Uterus (tissue), 4 donors: ENCODE data around the gene LRRC4B. TPM values are rescaled to one million over a fixed set of nuclear protein-coding genes. Genes with fewer than 3 reads are reported as not detected.
A peak's percentile ranks its signal among the peaks of the same experiment; 100 is the strongest.

Experiments used
- DNase-seq, 2 donors: peaks; one replicate each; pipeline ENCODE4 v3.0.0-alpha.2; 2019 to 2020
- H3K27ac ChIP-seq, 2 donors: fragments of 200-600 bp; sonication (generic); 1 replicate in 1 of 2; 2 replicates in 1 of 2; pipeline ENCODE4 v1.5.1; 2016 to 2018
- H3K27me3 ChIP-seq, 2 donors: fragments of 200-600 bp; sonication (generic); one replicate each; pipeline ENCODE4 v1.5.1; 2018 to 2019; ENCODE audit warnings: control low read depth in 1 of 2
- H3K36me3 ChIP-seq, 2 donors: fragments of 200-600 bp; sonication (generic); one replicate each; pipeline ENCODE4 v1.5.1; 2019; ENCODE audit warnings: control low read depth in 1 of 2
- H3K4me1 ChIP-seq, 2 donors: fragments of 200-600 bp; sonication (generic); one replicate each; pipeline ENCODE4 v1.5.1; 2018 to 2019; ENCODE audit warnings: control low read depth in 1 of 2
- H3K4me3 ChIP-seq, 2 donors: fragments of 200-600 bp; sonication (generic); 1 replicate in 1 of 2; 2 replicates in 1 of 2; pipeline ENCODE4 v1.5.1; 2018 to 2019; ENCODE audit warnings: mild to moderate bottlenecking in 1 of 2
- H3K9me3 ChIP-seq, 2 donors: fragments of 200-600 bp; sonication (generic); one replicate each; pipeline ENCODE4 v1.5.1; 2019; ENCODE audit warnings: control low read depth in 1 of 2
- POLR2A ChIP-seq, 2 donors: fragments of 450-650 bp; IDR thresholded peaks; one replicate each; pipeline ENCODE4 v1.6.1; 2016; ENCODE audit warnings: antibody characterized with exemption in 2 of 2, mild to moderate bottlenecking in 1 of 2, moderate library complexity in 1 of 2
- intact Hi-C: fragments of 100-400 bp; cut with DNase I; formaldehyde crosslinking; loops from one replicate; pipeline ENCODE4 v1.15.1; 2023; ENCODE audit warnings: low total_unique reads
- total RNA-seq, 4 donors: library from RNA; depleted of rRNA in 3 of 4; stranded (reverse); fragments of >200 nt in 3 of 4; gene quantifications; one replicate each; pipeline versions ENCODE4 v1.1.0 to v1.2.4, GENCODE V29; 2014 to 2023
- TF ChIP-seq, protein P1 (sequence below), 4 experiments: fragments of 200-600 bp in 2 of 4; fragments of 450-650 bp in 2 of 4; sonication (generic) in 2 of 4; IDR thresholded peaks; one replicate each; pipeline ENCODE4 v1.5.1; 2016 to 2019; ENCODE audit warnings: antibody characterized with exemption in 4 of 4, mild to moderate bottlenecking in 2 of 4, moderate library complexity in 1 of 4
- donor health status: DM: yes; HTN: yes; CAD: no.

Gene LRRC4B
- total RNA-seq, 4 donors from 2014 or later: 2.4 to 38.0 (median 13.2) TPM

DNA sequence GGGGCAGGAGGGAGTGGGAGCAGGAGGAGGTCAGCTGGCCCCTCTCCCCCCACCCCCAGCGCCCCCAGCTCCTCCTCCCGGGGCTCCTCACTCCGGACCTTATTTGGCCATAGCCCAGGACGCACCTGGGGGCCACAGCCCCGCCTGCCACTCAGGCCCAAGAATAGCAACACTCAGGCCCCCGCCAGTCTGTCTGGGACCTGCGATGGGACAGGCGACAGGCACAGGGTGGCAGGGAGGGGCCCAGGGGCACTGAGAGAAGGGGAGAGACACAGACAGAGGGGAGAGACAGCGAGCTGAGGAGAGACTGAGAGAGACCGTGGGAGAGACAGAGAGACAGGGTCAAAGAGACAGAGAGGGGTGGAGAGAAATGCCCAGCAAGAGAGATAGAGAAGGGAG lies 67.5 kb downstream of the LRRC4B start:
- Histone ChIP-seq H3K4me3 (no peak overlapping the region), H3K27me3 (no peaks in the 10 kb centered on the region), H3K4me1 (no peaks in the 10 kb centered on the region), H3K9me3 (no peaks in the 10 kb centered on the region), H3K36me3 (no peaks in the 10 kb centered on the region), H3K27ac (no peak overlapping the region)
- no peak for DNase-seq
- intact Hi-C loops: no loop called here
- TF ChIP-seq, protein P1, sequence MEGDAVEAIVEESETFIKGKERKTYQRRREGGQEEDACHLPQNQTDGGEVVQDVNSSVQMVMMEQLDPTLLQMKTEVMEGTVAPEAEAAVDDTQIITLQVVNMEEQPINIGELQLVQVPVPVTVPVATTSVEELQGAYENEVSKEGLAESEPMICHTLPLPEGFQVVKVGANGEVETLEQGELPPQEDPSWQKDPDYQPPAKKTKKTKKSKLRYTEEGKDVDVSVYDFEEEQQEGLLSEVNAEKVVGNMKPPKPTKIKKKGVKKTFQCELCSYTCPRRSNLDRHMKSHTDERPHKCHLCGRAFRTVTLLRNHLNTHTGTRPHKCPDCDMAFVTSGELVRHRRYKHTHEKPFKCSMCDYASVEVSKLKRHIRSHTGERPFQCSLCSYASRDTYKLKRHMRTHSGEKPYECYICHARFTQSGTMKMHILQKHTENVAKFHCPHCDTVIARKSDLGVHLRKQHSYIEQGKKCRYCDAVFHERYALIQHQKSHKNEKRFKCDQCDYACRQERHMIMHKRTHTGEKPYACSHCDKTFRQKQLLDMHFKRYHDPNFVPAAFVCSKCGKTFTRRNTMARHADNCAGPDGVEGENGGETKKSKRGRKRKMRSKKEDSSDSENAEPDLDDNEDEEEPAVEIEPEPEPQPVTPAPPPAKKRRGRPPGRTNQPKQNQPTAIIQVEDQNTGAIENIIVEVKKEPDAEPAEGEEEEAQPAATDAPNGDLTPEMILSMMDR (IDR thresholded peaks at IDR 0.05): no peak

DNA sequence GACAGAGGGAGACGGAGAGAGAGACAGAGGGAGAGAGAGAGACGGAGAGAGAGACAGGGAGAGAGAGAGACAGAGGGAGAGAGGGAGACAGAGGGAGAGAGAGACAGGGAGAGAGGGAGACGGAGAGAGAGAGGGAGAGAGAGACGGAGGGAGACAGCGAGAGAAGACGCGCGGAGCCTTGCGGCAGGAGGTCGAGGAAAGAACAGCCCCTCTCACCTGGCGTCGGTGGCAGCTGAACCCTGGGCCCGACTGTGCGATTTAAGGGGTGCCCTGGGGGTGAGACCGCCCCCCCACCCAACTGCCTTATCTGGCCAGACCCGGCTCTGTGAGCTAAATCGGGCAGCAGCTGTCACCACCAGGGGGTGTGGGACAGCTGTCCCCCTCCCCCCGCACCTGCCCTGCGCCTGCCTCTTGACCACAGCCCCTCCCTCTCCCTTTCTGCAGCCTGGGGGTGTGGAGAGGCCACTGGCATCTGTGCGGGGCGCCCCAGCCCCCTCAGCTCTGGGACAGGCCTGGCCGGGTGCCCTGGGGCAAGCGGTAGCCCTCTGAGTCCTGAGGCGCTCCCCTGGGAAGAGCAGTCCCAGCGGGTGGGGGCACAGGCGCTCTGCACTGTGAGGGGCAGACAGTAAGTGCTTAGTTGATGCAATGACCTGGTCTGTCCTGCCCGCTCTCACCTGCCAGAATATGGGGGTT lies 68.0 kb downstream of the LRRC4B start:
- H3K27me3 ChIP-seq: no peaks in the 10 kb centered on the region
- peak in 1 of 2 donors; percentile 9 for DNase-seq
- no peak overlapping the region for H3K27ac ChIP-seq
- H3K36me3 ChIP-seq: no peaks in the 10 kb centered on the region
- intact Hi-C loops: no loop called here
- H3K4me3 ChIP-seq: no peak overlapping the region
- TF ChIP-seq, protein P1 (IDR thresholded peaks at IDR 0.05): no peak
- TF ChIP-seq POLR2A (IDR thresholded peaks at IDR 0.05): no peak
- H3K4me1 ChIP-seq: no peaks in the 10 kb centered on the region
- H3K9me3 ChIP-seq: no peaks in the 10 kb centered on the region

DNA sequence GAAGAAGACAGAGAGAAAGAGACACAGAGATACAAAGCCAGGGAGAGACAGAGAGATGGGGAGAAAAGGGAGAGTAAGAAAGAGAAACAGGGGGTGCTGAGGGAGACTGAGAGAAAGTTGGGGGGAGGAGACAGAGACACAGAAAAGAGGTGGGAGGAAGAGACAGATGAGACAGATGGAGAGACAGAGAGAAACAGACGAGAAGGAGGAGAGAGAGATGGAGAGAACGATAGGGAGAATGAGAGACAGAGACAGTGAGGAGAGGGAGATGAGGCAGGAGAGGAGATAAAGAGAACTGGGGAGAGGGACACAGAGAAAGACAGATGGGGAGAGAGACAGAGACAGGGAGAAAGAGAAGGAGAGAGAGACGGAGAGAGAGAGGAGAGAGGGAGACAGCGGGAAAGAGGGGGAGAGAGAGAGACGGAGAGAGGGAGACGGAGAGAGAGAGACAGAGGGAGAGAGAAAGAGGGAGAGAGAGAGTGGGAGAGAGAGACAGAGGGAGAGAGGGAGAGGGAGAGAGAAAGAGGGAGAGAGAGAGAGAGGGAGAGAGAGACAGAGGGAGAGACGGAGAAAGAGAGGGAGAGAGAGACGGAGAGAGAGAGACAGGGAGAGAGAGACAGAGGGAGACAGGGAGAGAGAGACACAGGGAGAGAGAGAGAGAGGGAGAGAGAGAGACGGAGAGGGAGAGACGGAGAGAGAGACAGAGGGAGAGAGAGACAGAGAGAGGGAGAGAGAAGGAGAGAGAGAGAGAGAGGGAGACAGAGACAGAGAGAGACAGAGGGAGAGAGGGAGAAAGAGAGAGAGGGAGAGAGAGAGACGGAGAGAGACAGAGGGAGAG lies 69.8 kb downstream of the LRRC4B start:
- intact Hi-C loops: no loop called here
- DNase-seq: no peak
- no peak overlapping the region for H3K27ac ChIP-seq
- no peaks in the 10 kb centered on the region for H3K9me3 ChIP-seq
- no peaks in the 10 kb centered on the region for H3K4me1 ChIP-seq
- no peaks in the 10 kb centered on the region for H3K27me3 ChIP-seq
- no peaks in the 10 kb centered on the region for H3K36me3 ChIP-seq
- TF ChIP-seq, protein P1 (IDR thresholded peaks at IDR 0.05): no peak
- TF ChIP-seq POLR2A (IDR thresholded peaks at IDR 0.05): no peak
- H3K4me3 ChIP-seq: no peak overlapping the region

DNA sequence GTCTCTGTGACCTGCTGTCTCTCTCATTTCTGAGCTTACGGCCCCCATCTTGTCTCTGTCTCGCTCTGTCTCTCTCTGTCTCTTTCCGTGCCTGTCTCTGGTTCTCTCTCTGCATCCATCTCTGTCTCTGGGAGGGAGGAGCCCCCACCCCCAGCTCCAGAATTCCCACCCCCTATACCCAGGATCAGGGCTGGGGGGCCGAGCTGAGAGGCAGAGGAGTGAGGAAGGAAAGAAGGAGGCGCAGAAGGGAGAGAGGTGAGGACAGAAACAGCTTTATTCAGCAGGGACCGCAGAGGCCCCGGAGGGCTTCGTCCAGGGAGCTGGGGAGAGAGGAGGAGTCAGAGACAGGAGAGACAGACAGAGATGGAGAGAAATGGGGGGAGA lies 71.2 kb downstream of the LRRC4B start:
- Histone ChIP-seq H3K4me1 (no peaks in the 10 kb centered on the region), H3K27me3 (no peaks in the 10 kb centered on the region), H3K27ac (no peak overlapping the region), H3K4me3 (no peak overlapping the region), H3K9me3 (no peaks in the 10 kb centered on the region), H3K36me3 (no peaks in the 10 kb centered on the region)
- DNase-seq: peak in 1 of 2 donors; percentile 4
- intact Hi-C loops: no loop called here
- TF ChIP-seq, protein P1 (IDR thresholded peaks at IDR 0.05): no peak
- TF ChIP-seq POLR2A (IDR thresholded peaks at IDR 0.05): no peak
